ENCODE data around the gene MUC12.

Gene MUC12

GRCh38 chr7:100949227-100949932 is 20.0 kb upstream of the MUC12 start, which contains the start of gene MUC3A:
TSS of gene MUC3A (plus strand) at chr7:100949534. CDS start at chr7:100949625, 91 bp downstream.
- in situ Hi-C loops (cut with MboI; ENCODE audit: low pct_unique_long_range_greater_than_20kb, low sequenced_read_pairs, unreplicated experiment) = no loop called here

GRCh38 chr7:100949933-100950443 is 19.4 kb upstream of the MUC12 start:
- no peak for DNase-seq (ENCODE audit: low spot score)
- in situ Hi-C loops (cut with MboI; ENCODE audit: low pct_unique_long_range_greater_than_20kb, low sequenced_read_pairs, unreplicated experiment) = no loop called here
- no peak for TF ChIP-seq CTCF (IDR thresholded peaks at IDR 0.05; ENCODE audit: extremely low read depth, insufficient read depth, missing control alignments)

More at GRCh38 chr7:100949227-100949932, 20.0 kb upstream of the MUC12 start, which contains the start of gene MUC3A:
- TF ChIP-seq CTCF (IDR thresholded peaks at IDR 0.05; ENCODE audit: extremely low read depth, insufficient read depth, missing control alignments) = no peak
- DNase-seq (ENCODE audit: low spot score) = no peak

GRCh38 chr7:100951172-100951571 is 18.2 kb upstream of the MUC12 start:
- no peak for TF ChIP-seq CTCF (IDR thresholded peaks at IDR 0.05; ENCODE audit: extremely low read depth, insufficient read depth, missing control alignments)
- in situ Hi-C loops (cut with MboI; ENCODE audit: low pct_unique_long_range_greater_than_20kb, low sequenced_read_pairs, unreplicated experiment) = no loop called here
- DNase-seq (ENCODE audit: low spot score) = no peak

- in situ Hi-C loops (cut with MboI; ENCODE audit: low pct_unique_long_range_greater_than_20kb, low sequenced_read_pairs, unreplicated experiment) = no loop called here
- no peak for TF ChIP-seq CTCF (IDR thresholded peaks at IDR 0.05; ENCODE audit: extremely low read depth, insufficient read depth, missing control alignments)
- DNase-seq (ENCODE audit: low spot score) = peak; percentile 19
Observed at GRCh38 chr7:100951888-100952560, 17.3 kb upstream of the MUC12 start.

- no peak for TF ChIP-seq CTCF (IDR thresholded peaks at IDR 0.05; ENCODE audit: extremely low read depth, insufficient read depth, missing control alignments)
- in situ Hi-C loops (cut with MboI; ENCODE audit: low pct_unique_long_range_greater_than_20kb, low sequenced_read_pairs, unreplicated experiment) = no loop called here
- no peak for DNase-seq (ENCODE audit: low spot score)
Observed at GRCh38 chr7:100952641-100953040, 16.7 kb upstream of the MUC12 start.

- TF ChIP-seq CTCF (IDR thresholded peaks at IDR 0.05; ENCODE audit: extremely low read depth, insufficient read depth, missing control alignments) = no peak
- in situ Hi-C loops (cut with MboI; ENCODE audit: low pct_unique_long_range_greater_than_20kb, low sequenced_read_pairs, unreplicated experiment) = no loop called here
- no peak for DNase-seq (ENCODE audit: low spot score)
Observed at GRCh38 chr7:100957832-100958421, 11.4 kb upstream of the MUC12 start.
